GM12878 (cell line): Measurements from ENCODE around the gene KLRG1. TPM values are rescaled to one million over a fixed set of nuclear protein-coding genes. Genes with fewer than 3 reads are reported as not detected.

Experiments
- ASH2L ChIP-seq: fragments of 300-600, 200-600 bp; sonication (generic); IDR thresholded peaks from 2 replicates; pipeline ENCODE4 v1.6.1; 2017; ENCODE audit warnings: low read depth, mild to moderate bottlenecking, borderline replicate concordance
- BACH1 ChIP-seq: fragments of 450-650 bp; IDR thresholded peaks from 2 replicates; pipeline ENCODE4 v1.6.1; 2017; ENCODE audit warnings: mild to moderate bottlenecking, borderline replicate concordance
- CREM ChIP-seq: IDR thresholded peaks from 2 replicates; pipeline ENCODE4 v1.6.1; 2014; ENCODE audit warnings: antibody characterized with exemption, low read depth
- FOS ChIP-seq: IDR thresholded peaks from 3 replicates; pipeline ENCODE4 v1.6.1; 2011; ENCODE audit warnings: borderline replicate concordance; ENCODE audit not compliant: insufficient read length; ENCODE audit errors: extremely low read depth
- FOXM1 ChIP-seq: IDR thresholded peaks from 2 replicates; pipeline ENCODE4 v1.6.1; 2012; ENCODE audit warnings: low read depth, mild to moderate bottlenecking, inconsistent platforms, low read length, moderate library complexity
- JUND ChIP-seq: IDR thresholded peaks from 2 replicates; pipeline ENCODE4 v1.6.1; 2012; ENCODE audit warnings: low read depth, mild to moderate bottlenecking, low read length, improper control_type of control experiment, moderate library complexity
- KLF5 ChIP-seq: fragments of 450-650 bp; IDR thresholded peaks from 2 replicates; pipeline ENCODE4 v1.6.1; 2014; ENCODE audit warnings: mild to moderate bottlenecking; ENCODE audit not compliant: partially characterized antibody
- MEF2A ChIP-seq: IDR thresholded peaks from 2 replicates; pipeline ENCODE4 v1.6.1; 2011; ENCODE audit warnings: low read depth, mild to moderate bottlenecking, low read length, moderate library complexity; ENCODE audit not compliant: insufficient read depth
- MYC ChIP-seq: IDR thresholded peaks from 2 replicates; pipeline ENCODE4 v1.6.1; 2011; ENCODE audit warnings: mild to moderate bottlenecking, low read length, moderate library complexity, inconsistent platforms; ENCODE audit not compliant: insufficient read depth, insufficient replicate concordance, insufficient read length, severe bottlenecking
- NRF1 ChIP-seq: conservative IDR thresholded peaks from 2 replicates; pipeline ENCODE4 v1.6.1; 2011; ENCODE audit warnings: mild to moderate bottlenecking, low read depth, low read length, improper control_type of control experiment
- PAX5 ChIP-seq: IDR thresholded peaks from 2 replicates; pipeline ENCODE4 v1.6.1; 2011; ENCODE audit warnings: low read depth, low read length, borderline replicate concordance
- PAX8 ChIP-seq: fragments of 450-650 bp; IDR thresholded peaks from 2 replicates; pipeline ENCODE4 v1.6.1; 2017; ENCODE audit warnings: mild to moderate bottlenecking, moderate library complexity
- RB1 ChIP-seq: fragments of 450-650 bp; formaldehyde crosslinking; IDR thresholded peaks from 2 replicates; pipeline ENCODE4 v1.6.1; 2017; ENCODE audit warnings: mild to moderate bottlenecking, borderline replicate concordance
- SIN3A ChIP-seq: IDR thresholded peaks from 2 replicates; pipeline ENCODE4 v1.6.1; 2012; ENCODE audit warnings: low read depth, low read length, improper control_type of control experiment
- SMARCA5 ChIP-seq: fragments of 450-650 bp; IDR thresholded peaks from 2 replicates; pipeline ENCODE4 v1.6.1; 2017; ENCODE audit warnings: mild to moderate bottlenecking
- polyA plus RNA-seq, 11 experiments: library from polyadenylated mRNA; depleted of rRNA in 4 of 11; unstranded in 6 of 11; stranded (reverse) in 5 of 11; fragments of >200 nt; fragmentation: Nextera tagmentation in 4 of 11; fragmentation: Illumina TruSeq in 1 of 11; extraction: Ambion mirVana in 4 of 11; extraction: Trizol in 1 of 11; gene quantifications; 1 replicate in 1 of 11; 2 replicates in 10 of 11; pipeline versions ENCODE4 v1.2.1 to v1.2.3, GENCODE V29; 2011 to 2016; ENCODE audit warnings: inconsistent platforms in 2 of 11, missing spikeins in 2 of 11, low read depth in 1 of 11
- total RNA-seq, 4 experiments: library from RNA; depleted of rRNA in 3 of 4; stranded (reverse); fragments of >200 nt in 3 of 4; fragmentation: Illumina TruSeq in 1 of 4; extraction: Trizol in 1 of 4; gene quantifications; 2 replicates each; pipeline versions ENCODE4 v1.2.1 to v1.2.3, GENCODE V29; 2013 to 2021
- TF ChIP-seq, protein P1 (sequence below): fragments of 450-650 bp; IDR thresholded peaks from 2 replicates; pipeline ENCODE4 v1.6.1; 2017; ENCODE audit warnings: mild to moderate bottlenecking, moderate library complexity
- TF ChIP-seq, protein P2 (sequence below): fragments of 450-650 bp; IDR thresholded peaks from 2 replicates; pipeline ENCODE4 v1.6.1; 2017; ENCODE audit warnings: antibody characterized with exemption, mild to moderate bottlenecking, moderate library complexity
- TF ChIP-seq, protein P3 (sequence below): fragments of 450-650 bp; IDR thresholded peaks from 2 replicates; pipeline ENCODE4 v1.6.1; 2017; ENCODE audit warnings: mild to moderate bottlenecking, low read depth, inconsistent platforms; ENCODE audit not compliant: poor library complexity, severe bottlenecking
- TF ChIP-seq, protein P4 (sequence below): IDR thresholded peaks from 2 replicates; pipeline ENCODE4 v1.6.1; 2012; ENCODE audit warnings: low read depth, low read length, improper control_type of control experiment

KLRG1 gene
- total and polyA plus RNA-seq, 10 of the 15 experiments (the other 5 are each of a cell fraction or from before 2014, with no cell fraction given) = 2.3 to 6.5 (median 3.9) TPM

DNA sequence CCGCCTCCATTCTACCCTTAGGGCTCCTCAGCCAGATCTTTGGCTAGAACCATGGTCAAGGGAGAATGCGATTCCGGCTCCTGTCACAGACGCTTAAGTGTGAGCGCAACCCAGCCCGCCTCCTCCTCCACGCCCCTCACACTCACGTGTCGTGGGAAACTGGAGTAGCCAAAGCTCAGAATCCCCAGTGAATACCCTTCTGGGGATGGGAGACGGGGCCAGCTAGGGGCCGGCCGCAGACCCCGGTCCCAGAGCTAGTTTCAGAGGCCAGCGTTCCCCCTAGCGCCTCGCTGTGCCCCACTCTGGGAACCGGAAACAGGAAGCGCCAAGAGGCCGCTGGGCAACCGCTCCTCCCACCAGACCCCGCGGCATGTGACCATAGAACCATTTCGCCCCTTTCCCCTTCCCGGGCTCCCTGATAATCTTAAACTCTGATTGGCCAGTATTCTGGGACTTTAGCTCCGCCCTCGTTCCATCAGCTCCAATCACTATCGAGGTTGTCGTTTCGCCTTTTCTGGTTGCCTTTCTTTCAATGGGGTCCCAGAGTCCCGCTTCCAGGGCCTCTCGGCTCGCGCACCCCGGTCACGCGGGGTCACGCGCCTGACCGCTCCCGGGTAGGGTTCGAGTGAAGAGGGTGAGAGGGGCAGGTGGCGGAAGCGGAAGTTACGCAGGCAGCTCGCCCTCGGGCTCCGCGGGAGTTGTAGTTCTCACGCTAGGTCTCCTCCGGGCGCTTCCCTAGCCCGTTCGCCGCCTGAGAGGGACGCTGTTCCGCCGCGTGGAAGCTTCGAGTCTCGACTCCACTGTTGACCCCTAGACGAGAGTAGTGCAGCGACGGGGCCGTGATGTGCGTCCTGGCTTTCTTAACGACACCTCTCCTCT is 39.8 kb upstream of the KLRG1 start, which contains the start of gene M6PR (continued):
- no peak for TF ChIP-seq NRF1
- TF ChIP-seq SMARCA5 = peak; percentile 80; the same call in 1 of the 2 replicates
- no peak for TF ChIP-seq JUND
- 0 out of 2 replicates have a peak, but pooled peaks have one; percentile 9 for TF ChIP-seq MEF2A
- TF ChIP-seq SIN3A = peak; percentile 83; the same call in 1 of the 2 replicates
- TF ChIP-seq CREM = peak; percentile 97
- TF ChIP-seq, protein P1, sequence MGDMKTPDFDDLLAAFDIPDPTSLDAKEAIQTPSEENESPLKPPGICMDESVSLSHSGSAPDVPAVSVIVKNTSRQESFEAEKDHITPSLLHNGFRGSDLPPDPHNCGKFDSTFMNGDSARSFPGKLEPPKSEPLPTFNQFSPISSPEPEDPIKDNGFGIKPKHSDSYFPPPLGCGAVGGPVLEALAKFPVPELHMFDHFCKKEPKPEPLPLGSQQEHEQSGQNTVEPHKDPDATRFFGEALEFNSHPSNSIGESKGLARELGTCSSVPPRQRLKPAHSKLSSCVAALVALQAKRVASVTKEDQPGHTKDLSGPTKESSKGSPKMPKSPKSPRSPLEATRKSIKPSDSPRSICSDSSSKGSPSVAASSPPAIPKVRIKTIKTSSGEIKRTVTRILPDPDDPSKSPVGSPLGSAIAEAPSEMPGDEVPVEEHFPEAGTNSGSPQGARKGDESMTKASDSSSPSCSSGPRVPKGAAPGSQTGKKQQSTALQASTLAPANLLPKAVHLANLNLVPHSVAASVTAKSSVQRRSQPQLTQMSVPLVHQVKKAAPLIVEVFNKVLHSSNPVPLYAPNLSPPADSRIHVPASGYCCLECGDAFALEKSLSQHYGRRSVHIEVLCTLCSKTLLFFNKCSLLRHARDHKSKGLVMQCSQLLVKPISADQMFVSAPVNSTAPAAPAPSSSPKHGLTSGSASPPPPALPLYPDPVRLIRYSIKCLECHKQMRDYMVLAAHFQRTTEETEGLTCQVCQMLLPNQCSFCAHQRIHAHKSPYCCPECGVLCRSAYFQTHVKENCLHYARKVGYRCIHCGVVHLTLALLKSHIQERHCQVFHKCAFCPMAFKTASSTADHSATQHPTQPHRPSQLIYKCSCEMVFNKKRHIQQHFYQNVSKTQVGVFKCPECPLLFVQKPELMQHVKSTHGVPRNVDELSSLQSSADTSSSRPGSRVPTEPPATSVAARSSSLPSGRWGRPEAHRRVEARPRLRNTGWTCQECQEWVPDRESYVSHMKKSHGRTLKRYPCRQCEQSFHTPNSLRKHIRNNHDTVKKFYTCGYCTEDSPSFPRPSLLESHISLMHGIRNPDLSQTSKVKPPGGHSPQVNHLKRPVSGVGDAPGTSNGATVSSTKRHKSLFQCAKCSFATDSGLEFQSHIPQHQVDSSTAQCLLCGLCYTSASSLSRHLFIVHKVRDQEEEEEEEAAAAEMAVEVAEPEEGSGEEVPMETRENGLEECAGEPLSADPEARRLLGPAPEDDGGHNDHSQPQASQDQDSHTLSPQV = no peak
- TF ChIP-seq, protein P2, sequence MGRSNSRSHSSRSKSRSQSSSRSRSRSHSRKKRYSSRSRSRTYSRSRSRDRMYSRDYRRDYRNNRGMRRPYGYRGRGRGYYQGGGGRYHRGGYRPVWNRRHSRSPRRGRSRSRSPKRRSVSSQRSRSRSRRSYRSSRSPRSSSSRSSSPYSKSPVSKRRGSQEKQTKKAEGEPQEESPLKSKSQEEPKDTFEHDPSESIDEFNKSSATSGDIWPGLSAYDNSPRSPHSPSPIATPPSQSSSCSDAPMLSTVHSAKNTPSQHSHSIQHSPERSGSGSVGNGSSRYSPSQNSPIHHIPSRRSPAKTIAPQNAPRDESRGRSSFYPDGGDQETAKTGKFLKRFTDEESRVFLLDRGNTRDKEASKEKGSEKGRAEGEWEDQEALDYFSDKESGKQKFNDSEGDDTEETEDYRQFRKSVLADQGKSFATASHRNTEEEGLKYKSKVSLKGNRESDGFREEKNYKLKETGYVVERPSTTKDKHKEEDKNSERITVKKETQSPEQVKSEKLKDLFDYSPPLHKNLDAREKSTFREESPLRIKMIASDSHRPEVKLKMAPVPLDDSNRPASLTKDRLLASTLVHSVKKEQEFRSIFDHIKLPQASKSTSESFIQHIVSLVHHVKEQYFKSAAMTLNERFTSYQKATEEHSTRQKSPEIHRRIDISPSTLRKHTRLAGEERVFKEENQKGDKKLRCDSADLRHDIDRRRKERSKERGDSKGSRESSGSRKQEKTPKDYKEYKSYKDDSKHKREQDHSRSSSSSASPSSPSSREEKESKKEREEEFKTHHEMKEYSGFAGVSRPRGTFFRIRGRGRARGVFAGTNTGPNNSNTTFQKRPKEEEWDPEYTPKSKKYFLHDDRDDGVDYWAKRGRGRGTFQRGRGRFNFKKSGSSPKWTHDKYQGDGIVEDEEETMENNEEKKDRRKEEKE = no peak
- no peak for TF ChIP-seq FOXM1
- TF ChIP-seq, protein P3, sequence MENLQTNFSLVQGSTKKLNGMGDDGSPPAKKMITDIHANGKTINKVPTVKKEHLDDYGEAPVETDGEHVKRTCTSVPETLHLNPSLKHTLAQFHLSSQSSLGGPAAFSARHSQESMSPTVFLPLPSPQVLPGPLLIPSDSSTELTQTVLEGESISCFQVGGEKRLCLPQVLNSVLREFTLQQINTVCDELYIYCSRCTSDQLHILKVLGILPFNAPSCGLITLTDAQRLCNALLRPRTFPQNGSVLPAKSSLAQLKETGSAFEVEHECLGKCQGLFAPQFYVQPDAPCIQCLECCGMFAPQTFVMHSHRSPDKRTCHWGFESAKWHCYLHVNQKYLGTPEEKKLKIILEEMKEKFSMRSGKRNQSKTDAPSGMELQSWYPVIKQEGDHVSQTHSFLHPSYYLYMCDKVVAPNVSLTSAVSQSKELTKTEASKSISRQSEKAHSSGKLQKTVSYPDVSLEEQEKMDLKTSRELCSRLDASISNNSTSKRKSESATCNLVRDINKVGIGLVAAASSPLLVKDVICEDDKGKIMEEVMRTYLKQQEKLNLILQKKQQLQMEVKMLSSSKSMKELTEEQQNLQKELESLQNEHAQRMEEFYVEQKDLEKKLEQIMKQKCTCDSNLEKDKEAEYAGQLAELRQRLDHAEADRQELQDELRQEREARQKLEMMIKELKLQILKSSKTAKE = no peak
- TF ChIP-seq MYC = no peak
- no peak for TF ChIP-seq ASH2L
- TF ChIP-seq PAX8 = no peak
- TF ChIP-seq FOS = no peak
- TF ChIP-seq BACH1 = peak; percentile 68; the same call in 1 of the 2 replicates
- TF ChIP-seq, protein P4, sequence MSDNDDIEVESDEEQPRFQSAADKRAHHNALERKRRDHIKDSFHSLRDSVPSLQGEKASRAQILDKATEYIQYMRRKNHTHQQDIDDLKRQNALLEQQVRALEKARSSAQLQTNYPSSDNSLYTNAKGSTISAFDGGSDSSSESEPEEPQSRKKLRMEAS = peak; percentile 76
- TF ChIP-seq RB1 = 0 out of 2 replicates have a peak, but pooled peaks have one; percentile 5
- peak; percentile 58 for TF ChIP-seq PAX5
- peak; percentile 64 for TF ChIP-seq KLF5
